HUES6 (cell line): Measurements from ENCODE around the gene IQGAP3.

Experiments
- H3K27ac ChIP-seq: 2 replicates; pipeline ENCODE4 v1.7.0; 2013; ENCODE audit warnings: low read depth, mild to moderate bottlenecking, low read length, inconsistent platforms
- H3K27me3 ChIP-seq: 2 replicates; pipeline ENCODE4 v1.6.1; 2013; ENCODE audit warnings: low read length; ENCODE audit not compliant: control insufficient read depth, insufficient read depth
- H3K36me3 ChIP-seq: 2 replicates; pipeline ENCODE4 v1.6.1; 2013; ENCODE audit warnings: low read length; ENCODE audit not compliant: control insufficient read depth, insufficient read depth
- H3K4me1 ChIP-seq: 2 replicates; pipeline ENCODE4 v1.6.1; 2013; ENCODE audit warnings: low read length; ENCODE audit not compliant: control insufficient read depth, insufficient read depth
- H3K4me3 ChIP-seq: 2 replicates; pipeline ENCODE4 v1.5.1; 2013; ENCODE audit warnings: low read depth, low read length
- H3K9ac ChIP-seq: one replicate; pipeline ENCODE4 v1.6.1; 2013; ENCODE audit warnings: mild to moderate bottlenecking, low read length
- H3K9me3 ChIP-seq: 2 replicates; pipeline ENCODE4 v1.6.1; 2013; ENCODE audit warnings: low read depth, low read length; ENCODE audit not compliant: control insufficient read depth, insufficient read depth

Gene IQGAP3

DNA sequence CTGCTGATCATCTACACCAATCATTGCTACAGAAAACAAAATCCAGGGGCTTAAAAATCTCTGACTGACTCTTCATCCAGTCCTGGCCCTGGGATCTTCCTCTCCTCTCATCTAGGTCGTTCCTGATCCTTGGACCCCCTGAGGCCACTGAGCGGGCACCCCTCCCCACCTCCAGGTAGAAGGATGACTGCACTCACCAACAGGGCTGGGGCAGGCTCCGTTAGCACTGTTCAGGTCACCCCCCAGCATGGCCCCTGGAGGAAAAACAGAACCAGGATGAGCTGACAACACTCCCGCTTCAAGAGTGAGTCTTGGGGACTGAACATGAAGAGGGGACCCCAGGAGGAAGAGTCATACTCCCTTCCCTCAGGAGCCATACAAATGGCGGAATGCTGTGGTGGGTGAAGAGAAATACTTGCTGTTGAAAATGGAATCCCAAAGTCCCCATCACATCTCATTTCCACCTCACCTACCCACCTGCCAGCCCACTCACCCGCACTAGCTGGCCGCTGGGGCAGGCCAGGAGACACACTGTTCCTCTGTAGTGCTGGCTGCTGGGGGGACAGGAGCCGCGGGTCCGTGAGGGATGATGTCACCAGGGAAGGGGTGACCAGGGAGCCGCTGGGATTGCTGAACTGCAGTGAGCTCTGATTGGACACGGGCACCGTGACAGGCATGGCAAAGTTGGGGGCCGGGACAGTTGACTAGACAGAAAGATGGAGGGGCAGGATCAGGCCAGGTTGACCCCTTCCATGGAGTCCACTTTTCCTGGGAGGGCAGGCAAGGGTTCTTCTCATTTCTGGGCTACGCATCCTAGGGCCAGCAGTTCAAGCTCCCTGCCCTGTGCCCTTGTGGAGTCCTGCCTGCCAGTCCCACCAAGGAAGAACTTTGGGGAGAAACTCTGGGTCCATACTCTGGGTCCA lies 93.0 kb downstream of the IQGAP3 start:
- Histone ChIP-seq H3K9ac (no peak overlapping the region), H3K9me3 (no peaks in the 10 kb centered on the region)

DNA sequence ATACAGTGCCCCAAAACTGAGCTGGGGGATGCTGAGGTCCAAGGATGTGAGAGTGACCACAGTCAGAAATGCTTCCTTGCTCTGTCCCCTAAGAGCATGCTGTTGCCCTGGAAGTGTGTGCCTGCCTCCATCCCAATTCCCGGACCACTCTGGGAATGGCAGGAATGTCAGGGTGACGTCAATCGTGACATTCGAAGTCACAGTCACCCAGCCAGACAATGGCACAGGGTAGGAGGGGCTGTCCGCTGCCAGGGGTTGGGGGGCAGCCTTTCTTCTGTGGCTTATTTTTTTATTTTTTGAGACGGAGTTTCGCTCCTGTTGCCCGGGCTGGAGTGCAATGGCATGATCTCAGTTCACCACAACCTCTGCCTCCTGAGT lies 94.1 kb downstream of the IQGAP3 start:
- H3K36me3 ChIP-seq, result peaks cover 82% of the 10 kb centered on the region
- peaks cover 33% of the 10 kb centered on the region for H3K4me1 ChIP-seq
- H3K27me3 ChIP-seq, result no peaks in the 10 kb centered on the region
- H3K9ac ChIP-seq, result no peak overlapping the region
- H3K4me3 ChIP-seq, result no peak overlapping the region
- H3K9me3 ChIP-seq, result no peaks in the 10 kb centered on the region
- H3K27ac ChIP-seq, result no peak overlapping the region

More for the DNA sequence above, 93.0 kb downstream of the IQGAP3 start:
- no peaks in the 10 kb centered on the region for H3K27me3 ChIP-seq
- H3K36me3 ChIP-seq, result peaks cover 71% of the 10 kb centered on the region
- peaks cover 33% of the 10 kb centered on the region for H3K4me1 ChIP-seq
- no peak overlapping the region for H3K27ac ChIP-seq
- H3K4me3 ChIP-seq, result no peak overlapping the region

DNA sequence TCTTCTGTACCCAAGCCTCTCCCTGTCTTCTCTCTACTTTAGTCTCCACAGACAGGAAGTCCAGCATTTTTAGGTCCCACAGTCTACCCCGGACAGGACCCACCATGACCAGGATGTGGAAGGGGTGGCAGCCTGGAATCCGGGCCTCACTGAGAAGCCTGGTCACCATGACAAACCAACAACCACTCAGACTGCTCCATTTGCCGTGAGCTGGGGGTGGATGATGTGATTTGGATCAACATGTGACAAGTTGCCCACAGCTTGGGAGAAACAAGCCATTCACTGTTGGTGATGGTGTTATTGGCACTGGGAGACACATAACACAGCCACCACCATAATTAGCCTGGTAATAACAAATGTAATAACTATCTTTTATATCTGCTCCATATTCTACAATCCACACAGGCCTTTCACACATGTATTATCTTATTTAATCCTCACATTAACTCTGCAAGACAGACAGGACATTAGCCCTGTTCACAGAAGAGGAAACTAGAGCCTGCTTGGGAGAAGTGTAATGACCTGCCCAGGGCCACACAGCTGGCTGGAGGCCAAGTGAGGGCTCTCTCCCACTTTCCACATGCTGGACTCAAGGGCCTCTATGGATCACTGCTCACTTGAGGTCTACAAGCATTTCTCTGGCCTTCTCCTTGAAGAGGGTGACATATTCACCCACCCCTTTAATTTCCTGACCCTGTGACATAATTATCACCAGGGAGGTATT lies 94.7 kb downstream of the IQGAP3 start:
- Histone ChIP-seq H3K4me3 (no peak overlapping the region), H3K36me3 (peaks cover 82% of the 10 kb centered on the region), H3K4me1 (peaks cover 33% of the 10 kb centered on the region), H3K9ac (peak overlapping the region; percentile 13), H3K9me3 (no peaks in the 10 kb centered on the region), H3K27me3 (no peaks in the 10 kb centered on the region), H3K27ac (no peak overlapping the region)

- no peaks in the 10 kb centered on the region for H3K9me3 ChIP-seq
- H3K36me3 ChIP-seq, result peaks cover 78% of the 10 kb centered on the region
- H3K27me3 ChIP-seq, result no peaks in the 10 kb centered on the region
- H3K4me3 ChIP-seq, result no peak overlapping the region
- no peak overlapping the region for H3K9ac ChIP-seq
- H3K4me1 ChIP-seq, result peaks cover 32% of the 10 kb centered on the region
- H3K27ac ChIP-seq, result no peak overlapping the region
These were observed 95.7 kb downstream of the IQGAP3 start for GRCh38 chr1:156476501-156477298.

- no peaks in the 10 kb centered on the region for H3K27me3 ChIP-seq
- no peak overlapping the region for H3K9ac ChIP-seq
- H3K9me3 ChIP-seq, result no peaks in the 10 kb centered on the region
- peaks cover 81% of the 10 kb centered on the region for H3K36me3 ChIP-seq
- H3K4me3 ChIP-seq, result no peak overlapping the region
- peaks cover 25% of the 10 kb centered on the region for H3K4me1 ChIP-seq
- peak overlapping the region; percentile 4; the same call in 1 of the 2 replicates for H3K27ac ChIP-seq
These were observed 96.5 kb downstream of the IQGAP3 start for GRCh38 chr1:156475568-156476500.
